Right lobe of liver (tissue), 6 donors: ENCODE results near the gene STXBP6. TPM values are rescaled to one million over a fixed set of nuclear protein-coding genes. Genes with fewer than 3 reads are reported as not detected.

ENCODE experiments used
- ATAC-seq, 4 donors: fragments of 200-7000 bp; cut with Tn5 transposase; one replicate each; pipeline ENCODE4 v1.9.1; 2020; ENCODE audit warnings: mild to moderate bottlenecking in 4 of 4, moderate library complexity in 4 of 4
- DNase-seq, 3 donors: peaks; one replicate each; pipeline ENCODE4 v3.0.0-alpha.2; 2020
- H3K27ac ChIP-seq, 3 donors: fragments of 200-600 bp; one replicate each; pipeline ENCODE4 v1.8.0; 2022
- H3K27me3 ChIP-seq, 2 donors: fragments of 200-600 bp; one replicate each; pipeline ENCODE4 v1.8.0; 2022
- H3K36me3 ChIP-seq, 4 donors: fragments of 200-600 bp; sonication (generic) in 1 of 4; one replicate each; pipeline versions ENCODE4 v1.5.1 to v1.8.0; 2017 to 2022; ENCODE audit warnings: control low read depth in 1 of 4
- H3K4me1 ChIP-seq, 4 donors: fragments of 200-600 bp; sonication (generic) in 1 of 4; one replicate each; pipeline versions ENCODE4 v1.5.1 to v1.8.0; 2017 to 2022; ENCODE audit warnings: control low read depth in 1 of 4
- H3K4me3 ChIP-seq, 3 donors: fragments of 200-600 bp; one replicate each; pipeline ENCODE4 v1.8.0; 2022
- H3K9me3 ChIP-seq, 4 donors: fragments of 200-600 bp; sonication (generic) in 1 of 4; one replicate each; pipeline versions ENCODE4 v1.5.1 to v1.8.0; 2017 to 2022; ENCODE audit warnings: control low read depth in 1 of 4
- CTCF ChIP-seq, 4 donors: fragments of 200-600 bp in 3 of 4; fragments of 450-650 bp in 1 of 4; IDR thresholded peaks; one replicate each; pipeline versions ENCODE4 v1.5.1 to v1.8.0; 2016 to 2022; ENCODE audit warnings: antibody characterized with exemption in 4 of 4, mild to moderate bottlenecking in 2 of 4
- POLR2A ChIP-seq: fragments of 450-650 bp; IDR thresholded peaks from one replicate; pipeline ENCODE4 v1.6.1; 2017; ENCODE audit warnings: antibody characterized with exemption, mild to moderate bottlenecking
- WGBS: methylation state at CpG from one replicate; pipeline ENCODE4 v1.1.6; 2018; ENCODE audit warnings: low coverage, low lambda C conversion rate; ENCODE audit not compliant: insufficient coverage; ENCODE audit errors: missing lambda C conversion rate; 5-methylcytosine and 5-hydroxymethylcytosine counted together
- intact Hi-C, 2 donors: fragments of 100-400 bp; cut with DNase I; formaldehyde crosslinking; loops; one replicate each; pipeline versions ENCODE4 v1.11.2 to v1.14.1; 2022
- total RNA-seq, 6 experiments: library from RNA; depleted of rRNA in 2 of 6; stranded (reverse); fragments of >200 nt in 2 of 6; fragmentation: NEBNext Ultra II Directional in 3 of 6; extraction: Animal tissue kit (Norgen Biotek cat#: 25700) in 3 of 6; gene quantifications; one replicate each; pipeline versions ENCODE4 v1.1.0 to v1.2.4, GENCODE V29; 2016 to 2023
- donor health status: DM: no; HTN: yes; CAD: no.
- donor health status: DM: no; HTN: no; CAD: no.
- donor health status: DM: no; HTN: no; CAD: no.
- donor health status: DM: no; HTN: yes; CAD: no.
- donor health status: DM: no; HTN: yes; CAD: no.

Gene STXBP6
- total RNA-seq, 6 experiments from 2014 or later: 0.55 to 1.7 (median 1.1) TPM

GRCh38 chr14:24895622-24896021 lies 154.3 kb downstream of the STXBP6 start:
- no peak for DNase-seq
- H3K27ac ChIP-seq: no peak overlapping the region
- WGBS: 58% methylated on average over 4 of the region's 4 CpGs
- no peak for ATAC-seq
- no peak overlapping the region for H3K4me3 ChIP-seq
- H3K27me3 ChIP-seq: no peaks in the 10 kb centered on the region
- no peaks in the 10 kb centered on the region for H3K4me1 ChIP-seq
- no peaks in the 10 kb centered on the region for H3K36me3 ChIP-seq
- no peaks in the 10 kb centered on the region for H3K9me3 ChIP-seq
- TF ChIP-seq POLR2A: no peak
- TF ChIP-seq CTCF (IDR thresholded peaks at IDR 0.05): no peak
- intact Hi-C loops: no loop called here

GRCh38 chr14:24895243-24895583 lies 154.7 kb downstream of the STXBP6 start:
- WGBS: 64% methylated on average over 4 of the region's 4 CpGs
- H3K36me3 ChIP-seq: no peaks in the 10 kb centered on the region
- TF ChIP-seq CTCF (IDR thresholded peaks at IDR 0.05) (no peak), POLR2A (no peak)
- H3K4me3 ChIP-seq: no peak overlapping the region
- DNase-seq (no peak), ATAC-seq (no peak)
- H3K9me3 ChIP-seq: no peaks in the 10 kb centered on the region
- no peaks in the 10 kb centered on the region for H3K4me1 ChIP-seq
- intact Hi-C loops: no loop called here
- H3K27me3 ChIP-seq: no peaks in the 10 kb centered on the region
- H3K27ac ChIP-seq: no peak overlapping the region

- H3K4me3 ChIP-seq: no peak overlapping the region
- H3K4me1 ChIP-seq: no peaks in the 10 kb centered on the region
- 63% methylated on average over 5 of the region's 5 CpGs for WGBS
- H3K27ac ChIP-seq: no peak overlapping the region
- no peaks in the 10 kb centered on the region for H3K36me3 ChIP-seq
- H3K27me3 ChIP-seq: no peaks in the 10 kb centered on the region
- ATAC-seq: no peak
- TF ChIP-seq POLR2A (no peak), CTCF (IDR thresholded peaks at IDR 0.05) (no peak)
- intact Hi-C loops: no loop called here
- H3K9me3 ChIP-seq: no peaks in the 10 kb centered on the region
- no peak for DNase-seq
These were observed 155.2 kb downstream of the STXBP6 start for GRCh38 chr14:24894583-24895242.

- no peak for TF ChIP-seq CTCF (IDR thresholded peaks at IDR 0.05)
- no peak for TF ChIP-seq POLR2A
- Histone ChIP-seq H3K27ac (no peak overlapping the region), H3K4me3 (no peak overlapping the region), H3K9me3 (no peaks in the 10 kb centered on the region), H3K27me3 (no peaks in the 10 kb centered on the region), H3K36me3 (no peaks in the 10 kb centered on the region), H3K4me1 (no peaks in the 10 kb centered on the region)
- WGBS: 50% methylated on average over 1 of the region's 6 CpGs
- intact Hi-C loops: no loop called here
- DNase-seq (no peak), ATAC-seq (no peak)
These were observed 157.4 kb downstream of the STXBP6 start for GRCh38 chr14:24892497-24893051.
